K562 (cell line): ENCODE results near the gene CNPY4. TPM values are rescaled to one million over a fixed set of nuclear protein-coding genes. Genes with fewer than 3 reads are reported as not detected.

Experiments used
- ARID1B ChIP-seq: fragments of 450-650 bp; IDR thresholded peaks from 2 replicates; pipeline ENCODE4 v1.6.1; 2016; ENCODE audit warnings: antibody characterized with exemption, mild to moderate bottlenecking, inconsistent platforms
- BRF2 ChIP-seq: IDR thresholded peaks from 3 replicates; pipeline ENCODE4 v1.6.1; 2011; ENCODE audit warnings: borderline replicate concordance, mild to moderate bottlenecking; ENCODE audit not compliant: insufficient read length, insufficient read depth
- DACH1 ChIP-seq: fragments of 450-650 bp; IDR thresholded peaks from 2 replicates; pipeline ENCODE4 v1.6.1; 2018; ENCODE audit not compliant: partially characterized antibody
- ELK1 ChIP-seq: sonication (generic); formaldehyde crosslinking; IDR thresholded peaks from 2 replicates; pipeline ENCODE4 v1.8.1; 2022; ENCODE audit warnings: missing genetic modification reagents
- EP300 ChIP-seq: IDR thresholded peaks from 2 replicates; pipeline ENCODE4 v1.6.1; 2012; ENCODE audit warnings: low read length, improper control_type of control experiment
- GABPB2 ChIP-seq: fragments of 250-450 bp; sonication (Bioruptor Pico); conservative IDR thresholded peaks from 2 replicates; pipeline ENCODE4 v1.5.1; 2021; ENCODE audit warnings: mild to moderate bottlenecking
- GMEB1 ChIP-seq: fragments of 250-450 bp; sonication (Bioruptor Pico); IDR thresholded peaks from 2 replicates; pipeline ENCODE4 v1.4.0; 2020; ENCODE audit warnings: mild to moderate bottlenecking
- HCFC1 ChIP-seq: IDR thresholded peaks from 2 replicates; pipeline ENCODE4 v1.6.1; 2012; ENCODE audit warnings: low read depth, low read length, improper control_type of control experiment
- KDM1A ChIP-seq, 2 experiments: fragments of 450-650 bp; IDR thresholded peaks; 2 replicates each; pipeline ENCODE4 v1.6.1; 2016; ENCODE audit warnings: mild to moderate bottlenecking in 2 of 2
- LARP7 ChIP-seq: fragments of 450-650 bp; IDR thresholded peaks from 2 replicates; pipeline ENCODE4 v1.6.1; 2016
- NCOR1 ChIP-seq: fragments of 450-650 bp; IDR thresholded peaks from 2 replicates; pipeline ENCODE4 v1.6.1; 2016; ENCODE audit warnings: mild to moderate bottlenecking, moderate library complexity
- NFYB ChIP-seq: IDR thresholded peaks from 2 replicates; pipeline ENCODE4 v1.6.1; 2011; ENCODE audit warnings: mild to moderate bottlenecking, moderate library complexity; ENCODE audit not compliant: insufficient read length; ENCODE audit errors: extremely low read depth
- POLR2G ChIP-seq: fragments of 200-400 bp; formaldehyde crosslinking; IDR thresholded peaks from 2 replicates; pipeline ENCODE4 v1.6.1; 2017; ENCODE audit warnings: low read depth, mild to moderate bottlenecking, antibody characterized with exemption, low read length, moderate library complexity
- PRDM10 ChIP-seq: fragments of 450-650 bp; IDR thresholded peaks from 2 replicates; pipeline ENCODE4 v1.6.1; 2018; ENCODE audit not compliant: partially characterized antibody
- RAD21 ChIP-seq, 2 experiments: fragments of 250-450 bp in 1 of 2; fragments of 450-650 bp in 1 of 2; sonication (Bioruptor Pico) in 1 of 2; formaldehyde crosslinking in 1 of 2; IDR thresholded peaks in 1 of 2; conservative IDR thresholded peaks in 1 of 2; 2 replicates each; pipeline versions ENCODE4 v1.4.0 to v1.8.0; 2020 to 2022; ENCODE audit warnings: mild to moderate bottlenecking in 2 of 2, moderate library complexity in 1 of 2
- RBM25 ChIP-seq: fragments of 200-400 bp; formaldehyde crosslinking; IDR thresholded peaks from 2 replicates; pipeline ENCODE4 v1.6.1; 2018; ENCODE audit warnings: low read length, low read depth, moderate library complexity; ENCODE audit not compliant: severe bottlenecking
- SMARCA4 ChIP-seq: fragments of 450-650 bp; IDR thresholded peaks from 2 replicates; pipeline ENCODE4 v1.6.1; 2016
- STAG1 ChIP-seq: sonication (generic); formaldehyde crosslinking; IDR thresholded peaks from 2 replicates; pipeline ENCODE4 v1.5.0; 2020; ENCODE audit warnings: missing genetic modification reagents, borderline replicate concordance
- TAF15 ChIP-seq: fragments of 200-400 bp; formaldehyde crosslinking; IDR thresholded peaks from 2 replicates; pipeline ENCODE4 v1.6.1; 2017; ENCODE audit warnings: mild to moderate bottlenecking, low read depth, low read length, moderate library complexity
- TSC22D4 ChIP-seq: fragments of 450-650 bp; IDR thresholded peaks from 2 replicates; pipeline ENCODE4 v1.6.1; 2016; ENCODE audit warnings: missing genetic modification characterization, missing biosample characterization, control low read depth
- ZNF583 ChIP-seq: fragments of 250-450 bp; sonication (Bioruptor Pico); IDR thresholded peaks from 2 replicates; pipeline ENCODE4 v1.4.0; 2020
- ZNF76 ChIP-seq: fragments of 250-450 bp; sonication (Bioruptor Pico); IDR thresholded peaks from 2 replicates; pipeline ENCODE4 v1.4.0; 2020; ENCODE audit warnings: mild to moderate bottlenecking, moderate library complexity, borderline replicate concordance
- ZNF830 ChIP-seq: fragments of 250-450 bp; sonication (Bioruptor Pico); IDR thresholded peaks from 2 replicates; pipeline ENCODE4 v1.5.0; 2021; ENCODE audit warnings: mild to moderate bottlenecking
- ZZZ3 ChIP-seq: fragments of 450-650 bp; IDR thresholded peaks from 2 replicates; pipeline ENCODE4 v1.6.1; 2016; ENCODE audit warnings: antibody characterized with exemption, mild to moderate bottlenecking, moderate library complexity
- polyA plus RNA-seq, 8 experiments: library from polyadenylated mRNA; depleted of rRNA in 4 of 8; stranded (reverse) in 5 of 8; unstranded in 3 of 8; fragments of >200 nt; fragmentation: Nextera tagmentation in 2 of 8; fragmentation: Illumina TruSeq in 1 of 8; extraction: Ambion mirVana in 2 of 8; extraction: Trizol in 1 of 8; gene quantifications; 2 replicates each; pipeline versions ENCODE4 v1.2.1 to v1.2.3, GENCODE V29; 2011 to 2014; ENCODE audit warnings: inconsistent platforms in 1 of 8, missing spikeins in 1 of 8
- total RNA-seq, 7 experiments: library from RNA; depleted of rRNA in 6 of 7; stranded (reverse); fragments of >200 nt in 6 of 7; fragmentation: Illumina TruSeq in 2 of 7; extraction: Trizol in 2 of 7; gene quantifications; 2 replicates each; pipeline versions ENCODE4 v1.2.1 to v1.2.3, GENCODE V29; 2011 to 2021; ENCODE audit warnings: low replicate concordance in 1 of 7

CNPY4 gene
- total and polyA plus RNA-seq, 9 of the 15 experiments (the other 6 are each of a cell fraction or from before 2014, with no cell fraction given): 1.9 to 11.2 (median 7.0) TPM

- TF ChIP-seq BRF2 (no peak), RAD21 (CRISPR knock-in tag; conservative IDR thresholded peaks at IDR 0.05 in 1 of 2, IDR thresholded peaks at IDR 0.05 in 1 of 2) (peak in 1 of 2 experiments; percentile 19; a peak in 1 of 4 replicates), HCFC1 (no peak), NFYB (no peak), ZNF76 (no peak), RBM25 (no peak), ZNF830 (CRISPR knock-in tag) (no peak), GABPB2 (CRISPR knock-in tag) (no peak), DACH1 (peak; percentile 21), PRDM10 (peak; percentile 75), TAF15 (no peak), STAG1 (CRISPR knock-in tag) (no peak), TSC22D4 (tag) (no peak), KDM1A (IDR thresholded peaks at IDR 0.05) (peak in 1 of 2 experiments; percentile 85; a peak in 3 of 4 replicates), NCOR1 (peak; percentile 88), LARP7 (peak; percentile 99), POLR2G (no peak), ARID1B (peak; percentile 94), SMARCA4 (peak; percentile 96), GMEB1 (no peak), ELK1 (no peak), EP300 (peak; percentile 73), ZZZ3 (no peak), ZNF583 (CRISPR knock-in tag) (no peak)
These were observed 48.5 kb downstream of the CNPY4 start (continued) for GRCh38 chr7:100167912-100168323.
